ENCODE data around the gene ABL1.
"Not testable (repeated sequence)": the region's sequence is repeated elsewhere in the genome, so short reads cannot be mapped to it uniquely, and the experiment has no call there.

- not testable (repeated sequence) for TF ChIP-seq POLR2A, CTCF (IDR thresholded peaks at IDR 0.05)
Measured at GRCh38 chr9:130848514-130848913, 13.5 kb downstream of the ABL1 start.
